HepG2 (cell line): ENCODE data around the gene TRNT1. TPM values are rescaled to one million over a fixed set of nuclear protein-coding genes. Genes with fewer than 3 reads are reported as not detected.

Experiments used
- CAMTA2 ChIP-seq: sonication (generic); formaldehyde crosslinking; IDR thresholded peaks from 2 replicates; pipeline ENCODE4 v1.4.0; 2020; ENCODE audit warnings: mild to moderate bottlenecking, missing genetic modification reagents, borderline replicate concordance
- HES4 ChIP-seq: sonication (generic); formaldehyde crosslinking; IDR thresholded peaks from 2 replicates; pipeline ENCODE4 v1.9.0; 2021; ENCODE audit warnings: mild to moderate bottlenecking, missing genetic modification reagents, borderline replicate concordance
- LRRFIP1 ChIP-seq: sonication (generic); formaldehyde crosslinking; conservative IDR thresholded peaks from 2 replicates; pipeline ENCODE4 v1.4.0; 2020; ENCODE audit warnings: missing genetic modification reagents
- NFRKB ChIP-seq: fragments of 450-650 bp; IDR thresholded peaks from 2 replicates; pipeline ENCODE4 v1.6.1; 2017
- RARA ChIP-seq: IDR thresholded peaks from 2 replicates; pipeline ENCODE4 v1.6.1; 2016; ENCODE audit warnings: missing genetic modification reagents, missing compliant biosample characterization
- SAFB2 ChIP-seq: sonication (generic); formaldehyde crosslinking; IDR thresholded peaks from 2 replicates; pipeline ENCODE4 v1.5.1; 2020; ENCODE audit warnings: missing genetic modification reagents, low read depth, mild to moderate bottlenecking, borderline replicate concordance
- TCF12 ChIP-seq, 2 experiments: fragments of 450-650 bp in 1 of 2; sonication (generic) in 1 of 2; formaldehyde crosslinking in 1 of 2; IDR thresholded peaks; 2 replicates each; pipeline versions ENCODE4 v1.6.1 to v1.8.0; 2017 to 2022; ENCODE audit warnings: antibody characterized with exemption in 1 of 2, mild to moderate bottlenecking in 1 of 2, missing genetic modification reagents in 1 of 2, moderate library complexity in 1 of 2
- ZBTB14 ChIP-seq: sonication (generic); formaldehyde crosslinking; IDR thresholded peaks from 2 replicates; pipeline ENCODE4 v1.4.0; 2020; ENCODE audit warnings: missing genetic modification reagents
- ZNF383 ChIP-seq: sonication (generic); formaldehyde crosslinking; IDR thresholded peaks from 2 replicates; pipeline ENCODE4 v1.4.0; 2020; ENCODE audit warnings: missing genetic modification reagents, mild to moderate bottlenecking, borderline replicate concordance
- ZNF652 ChIP-seq: IDR thresholded peaks from 2 replicates; pipeline ENCODE4 v1.6.1; 2016; ENCODE audit warnings: low read depth, borderline replicate concordance
- ZNF891 ChIP-seq: sonication (generic); formaldehyde crosslinking; IDR thresholded peaks from 2 replicates; pipeline ENCODE4 v1.5.0; 2020; ENCODE audit warnings: mild to moderate bottlenecking, missing genetic modification reagents
- polyA plus RNA-seq, 8 experiments: library from polyadenylated mRNA; depleted of rRNA in 3 of 8; stranded (reverse) in 7 of 8; unstranded in 1 of 8; fragments of >200 nt; fragmentation: Illumina TruSeq in 4 of 8; extraction: Trizol in 4 of 8; gene quantifications; 2 replicates each; pipeline versions ENCODE4 v1.2.1 to v1.2.3, GENCODE V29; 2011 to 2016; ENCODE audit warnings: low read depth in 4 of 8, missing spikeins in 1 of 8, mixed read lengths in 1 of 8; ENCODE audit not compliant: insufficient read depth in 1 of 8
- total RNA-seq, 5 experiments: library from RNA; depleted of rRNA; stranded (reverse); fragments of >200 nt; fragmentation: Illumina TruSeq; extraction: Trizol; gene quantifications; 2 replicates each; pipeline ENCODE4 v1.2.3, GENCODE V29; 2016; ENCODE audit warnings: low read depth in 1 of 5
- TF ChIP-seq, protein P1 (sequence below): sonication (generic); formaldehyde crosslinking; IDR thresholded peaks from 2 replicates; pipeline ENCODE4 v1.8.0; 2022; ENCODE audit warnings: low read depth, missing genetic modification reagents
- TF ChIP-seq, protein P2 (sequence below): sonication (generic); formaldehyde crosslinking; IDR thresholded peaks from 2 replicates; pipeline ENCODE4 v1.5.0; 2020; ENCODE audit warnings: mild to moderate bottlenecking, missing genetic modification reagents, borderline replicate concordance

The TRNT1 gene
- total and polyA plus RNA-seq, 2 of the 13 experiments (the other 11 are each of a cell fraction or from before 2014, with no cell fraction given), result 9.4 to 27.7 TPM

- TF ChIP-seq ZBTB14 (CRISPR knock-in tag) (peak; percentile 69), NFRKB (no peak), TCF12 (IDR thresholded peaks at IDR 0.05) (no peak), TCF12 (CRISPR knock-in tag; IDR thresholded peaks at IDR 0.05) (no peak), RARA (CRISPR knock-in tag) (peak; percentile 44; the same call in 1 of the 2 replicates), HES4 (CRISPR knock-in tag) (peak; percentile 74; the same call in 1 of the 2 replicates), ZNF383 (CRISPR knock-in tag) (no peak), ZNF891 (CRISPR knock-in tag) (peak; percentile 79), ZNF652 (CRISPR knock-in tag) (0 out of 2 replicates have a peak, but pooled peaks have one; percentile 11), SAFB2 (CRISPR knock-in tag) (peak; percentile 92; the same call in 1 of the 2 replicates), LRRFIP1 (CRISPR knock-in tag) (no peak), CAMTA2 (no peak)
- TF ChIP-seq, protein P1, sequence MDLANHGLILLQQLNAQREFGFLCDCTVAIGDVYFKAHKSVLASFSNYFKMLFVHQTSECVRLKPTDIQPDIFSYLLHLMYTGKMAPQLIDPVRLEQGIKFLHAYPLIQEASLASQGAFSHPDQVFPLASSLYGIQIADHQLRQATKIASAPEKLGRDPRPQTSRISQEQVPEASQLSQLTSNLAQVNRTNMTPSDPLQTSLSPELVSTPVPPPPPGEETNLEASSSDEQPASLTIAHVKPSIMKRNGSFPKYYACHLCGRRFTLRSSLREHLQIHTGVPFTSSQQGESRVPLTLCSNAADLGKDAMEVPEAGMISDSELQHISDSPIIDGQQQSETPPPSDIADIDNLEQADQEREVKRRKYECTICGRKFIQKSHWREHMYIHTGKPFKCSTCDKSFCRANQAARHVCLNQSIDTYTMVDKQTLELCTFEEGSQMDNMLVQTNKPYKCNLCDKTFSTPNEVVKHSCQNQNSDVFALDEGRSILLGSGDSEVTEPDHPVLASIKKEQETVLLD (CRISPR knock-in tag), result no peak
- TF ChIP-seq, protein P2, sequence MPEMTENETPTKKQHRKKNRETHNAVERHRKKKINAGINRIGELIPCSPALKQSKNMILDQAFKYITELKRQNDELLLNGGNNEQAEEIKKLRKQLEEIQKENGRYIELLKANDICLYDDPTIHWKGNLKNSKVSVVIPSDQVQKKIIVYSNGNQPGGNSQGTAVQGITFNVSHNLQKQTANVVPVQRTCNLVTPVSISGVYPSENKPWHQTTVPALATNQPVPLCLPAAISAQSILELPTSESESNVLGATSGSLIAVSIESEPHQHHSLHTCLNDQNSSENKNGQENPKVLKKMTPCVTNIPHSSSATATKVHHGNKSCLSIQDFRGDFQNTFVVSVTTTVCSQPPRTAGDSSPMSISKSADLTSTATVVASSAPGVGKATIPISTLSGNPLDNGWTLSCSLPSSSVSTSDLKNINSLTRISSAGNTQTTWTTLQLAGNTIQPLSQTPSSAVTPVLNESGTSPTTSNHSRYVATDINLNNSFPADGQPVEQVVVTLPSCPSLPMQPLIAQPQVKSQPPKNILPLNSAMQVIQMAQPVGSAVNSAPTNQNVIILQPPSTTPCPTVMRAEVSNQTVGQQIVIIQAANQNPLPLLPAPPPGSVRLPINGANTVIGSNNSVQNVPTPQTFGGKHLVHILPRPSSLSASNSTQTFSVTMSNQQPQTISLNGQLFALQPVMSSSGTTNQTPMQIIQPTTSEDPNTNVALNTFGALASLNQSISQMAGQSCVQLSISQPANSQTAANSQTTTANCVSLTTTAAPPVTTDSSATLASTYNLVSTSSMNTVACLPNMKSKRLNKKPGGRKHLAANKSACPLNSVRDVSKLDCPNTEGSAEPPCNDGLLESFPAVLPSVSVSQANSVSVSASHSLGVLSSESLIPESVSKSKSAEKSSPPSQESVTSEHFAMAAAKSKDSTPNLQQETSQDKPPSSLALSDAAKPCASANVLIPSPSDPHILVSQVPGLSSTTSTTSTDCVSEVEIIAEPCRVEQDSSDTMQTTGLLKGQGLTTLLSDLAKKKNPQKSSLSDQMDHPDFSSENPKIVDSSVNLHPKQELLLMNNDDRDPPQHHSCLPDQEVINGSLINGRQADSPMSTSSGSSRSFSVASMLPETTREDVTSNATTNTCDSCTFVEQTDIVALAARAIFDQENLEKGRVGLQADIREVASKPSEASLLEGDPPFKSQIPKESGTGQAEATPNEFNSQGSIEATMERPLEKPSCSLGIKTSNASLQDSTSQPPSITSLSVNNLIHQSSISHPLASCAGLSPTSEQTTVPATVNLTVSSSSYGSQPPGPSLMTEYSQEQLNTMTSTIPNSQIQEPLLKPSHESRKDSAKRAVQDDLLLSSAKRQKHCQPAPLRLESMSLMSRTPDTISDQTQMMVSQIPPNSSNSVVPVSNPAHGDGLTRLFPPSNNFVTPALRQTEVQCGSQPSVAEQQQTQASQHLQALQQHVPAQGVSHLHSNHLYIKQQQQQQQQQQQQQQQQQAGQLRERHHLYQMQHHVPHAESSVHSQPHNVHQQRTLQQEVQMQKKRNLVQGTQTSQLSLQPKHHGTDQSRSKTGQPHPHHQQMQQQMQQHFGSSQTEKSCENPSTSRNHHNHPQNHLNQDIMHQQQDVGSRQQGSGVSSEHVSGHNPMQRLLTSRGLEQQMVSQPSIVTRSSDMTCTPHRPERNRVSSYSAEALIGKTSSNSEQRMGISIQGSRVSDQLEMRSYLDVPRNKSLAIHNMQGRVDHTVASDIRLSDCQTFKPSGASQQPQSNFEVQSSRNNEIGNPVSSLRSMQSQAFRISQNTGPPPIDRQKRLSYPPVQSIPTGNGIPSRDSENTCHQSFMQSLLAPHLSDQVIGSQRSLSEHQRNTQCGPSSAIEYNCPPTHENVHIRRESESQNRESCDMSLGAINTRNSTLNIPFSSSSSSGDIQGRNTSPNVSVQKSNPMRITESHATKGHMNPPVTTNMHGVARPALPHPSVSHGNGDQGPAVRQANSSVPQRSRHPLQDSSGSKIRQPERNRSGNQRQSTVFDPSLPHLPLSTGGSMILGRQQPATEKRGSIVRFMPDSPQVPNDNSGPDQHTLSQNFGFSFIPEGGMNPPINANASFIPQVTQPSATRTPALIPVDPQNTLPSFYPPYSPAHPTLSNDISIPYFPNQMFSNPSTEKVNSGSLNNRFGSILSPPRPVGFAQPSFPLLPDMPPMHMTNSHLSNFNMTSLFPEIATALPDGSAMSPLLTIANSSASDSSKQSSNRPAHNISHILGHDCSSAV, result no peak
Observed at GRCh38 chr3:3179407-3180094, 52.8 kb downstream of the TRNT1 start, which contains the start of gene CRBN (continued).
